ENCODE data around the gene MLLT10.

The MLLT10 gene

DNA sequence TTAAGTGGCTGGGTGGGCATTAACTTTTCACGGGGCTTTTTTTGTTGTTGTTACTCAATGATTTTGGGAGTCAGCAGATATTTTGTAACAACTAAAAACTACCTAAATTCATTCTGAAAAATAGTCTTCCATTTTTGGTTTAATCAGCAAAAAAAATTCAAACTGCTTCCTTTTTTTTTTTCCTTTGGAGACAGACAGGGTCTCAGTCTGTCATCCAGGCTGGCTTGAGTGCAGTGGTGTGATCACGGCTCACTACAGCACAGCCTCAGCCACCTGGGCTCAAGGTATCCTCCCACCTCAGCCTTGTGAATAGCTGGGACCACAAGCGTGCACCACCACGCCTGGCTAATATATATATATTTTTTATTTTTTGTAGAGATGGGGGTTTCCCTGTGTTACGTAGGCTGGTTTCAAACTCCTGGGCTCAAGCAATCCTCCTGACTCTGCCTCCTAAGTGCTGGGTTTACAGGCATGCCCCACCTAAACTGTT is 45.0 kb upstream of the MLLT10 start:
- H4K20me1 ChIP-seq (ENCODE audit: insufficient read depth, low read length) = 0 out of 2 replicates have a peak, but pooled peaks cover 4% of the 10 kb centered on the region
- H3K4me2 ChIP-seq (ENCODE audit: insufficient read depth, low read length) = no peak overlapping the region
- no peak overlapping the region for H2AFZ ChIP-seq (ENCODE audit: low read depth, low read length)
- H3K9me3 ChIP-seq (ENCODE audit: insufficient read depth, low read length, severe bottlenecking) = no peaks in the 10 kb centered on the region
- H3K27ac ChIP-seq (ENCODE audit: low read length) = no peak overlapping the region
- ATAC-seq (ENCODE audit: insufficient read depth, low read depth) (no peak), DNase-seq (no peak)
- no peaks in the 10 kb centered on the region for H3K79me2 ChIP-seq (ENCODE audit: insufficient read depth, low read length)
- H3K9ac ChIP-seq (ENCODE audit: low read depth, low read length) = no peak overlapping the region
- no peak for TF ChIP-seq CTCF (IDR thresholded peaks at IDR 0.05; ENCODE audit: borderline replicate concordance, extremely low read depth, low read length, poor library complexity, severe bottlenecking)
- no peak for TF ChIP-seq EZH2 (IDR thresholded peaks at IDR 0.05; ENCODE audit: borderline replicate concordance, low read depth, low read length, severe bottlenecking)
- no peaks in the 10 kb centered on the region for H3K36me3 ChIP-seq (ENCODE audit: insufficient read depth, low read length)
- peaks cover 2% of the 10 kb centered on the region for H3K4me1 ChIP-seq (ENCODE audit: insufficient read depth, low read length)
- no peak overlapping the region for H3K4me3 ChIP-seq (ENCODE audit: low read depth in 1 of 2, low read length in 2 of 2)
- H3K27me3 ChIP-seq (ENCODE audit: insufficient read depth, low read length, poor library complexity) = peaks cover 15% of the 10 kb centered on the region

- ATAC-seq (ENCODE audit: insufficient read depth, low read depth) (no peak), DNase-seq (no peak)
- Histone ChIP-seq H3K4me1 (ENCODE audit: insufficient read depth, low read length) (peaks cover 13% of the 10 kb centered on the region), H2AFZ (ENCODE audit: low read depth, low read length) (no peak overlapping the region), H3K36me3 (ENCODE audit: insufficient read depth, low read length) (no peaks in the 10 kb centered on the region), H3K79me2 (ENCODE audit: insufficient read depth, low read length) (no peaks in the 10 kb centered on the region), H4K20me1 (ENCODE audit: insufficient read depth, low read length) (0 out of 2 replicates have a peak, but pooled peaks cover 5% of the 10 kb centered on the region), H3K27ac (ENCODE audit: low read length) (no peak overlapping the region), H3K27me3 (ENCODE audit: insufficient read depth, low read length, poor library complexity) (peaks cover 27% of the 10 kb centered on the region), H3K4me2 (ENCODE audit: insufficient read depth, low read length) (no peak overlapping the region), H3K4me3 (ENCODE audit: low read depth in 1 of 2, low read length in 2 of 2) (no peak overlapping the region), H3K9me3 (ENCODE audit: insufficient read depth, low read length, severe bottlenecking) (no peaks in the 10 kb centered on the region), H3K9ac (ENCODE audit: low read depth, low read length) (no peak overlapping the region)
- TF ChIP-seq CTCF (IDR thresholded peaks at IDR 0.05; ENCODE audit: borderline replicate concordance, extremely low read depth, low read length, poor library complexity, severe bottlenecking) = no peak
- no peak for TF ChIP-seq EZH2 (IDR thresholded peaks at IDR 0.05; ENCODE audit: borderline replicate concordance, low read depth, low read length, severe bottlenecking)
Measured at GRCh38 chr10:21490028-21490710, 43.9 kb upstream of the MLLT10 start.

GRCh38 chr10:21490711-21491105 is 43.3 kb upstream of the MLLT10 start:
- H4K20me1 ChIP-seq (ENCODE audit: insufficient read depth, low read length) = 0 out of 2 replicates have a peak, but pooled peaks cover 5% of the 10 kb centered on the region
- H3K4me3 ChIP-seq (ENCODE audit: low read depth in 1 of 2, low read length in 2 of 2) = no peak overlapping the region
- H2AFZ ChIP-seq (ENCODE audit: low read depth, low read length) = no peak overlapping the region
- H3K36me3 ChIP-seq (ENCODE audit: insufficient read depth, low read length) = no peaks in the 10 kb centered on the region
- H3K4me2 ChIP-seq (ENCODE audit: insufficient read depth, low read length) = no peak overlapping the region
- peaks cover 18% of the 10 kb centered on the region for H3K4me1 ChIP-seq (ENCODE audit: insufficient read depth, low read length)
- H3K9ac ChIP-seq (ENCODE audit: low read depth, low read length) = no peak overlapping the region
- ATAC-seq (ENCODE audit: insufficient read depth, low read depth) = no peak
- H3K9me3 ChIP-seq (ENCODE audit: insufficient read depth, low read length, severe bottlenecking) = no peaks in the 10 kb centered on the region
- no peaks in the 10 kb centered on the region for H3K79me2 ChIP-seq (ENCODE audit: insufficient read depth, low read length)
- no peak overlapping the region for H3K27ac ChIP-seq (ENCODE audit: low read length)
- peaks cover 32% of the 10 kb centered on the region for H3K27me3 ChIP-seq (ENCODE audit: insufficient read depth, low read length, poor library complexity)
- DNase-seq = no peak
- TF ChIP-seq EZH2 (IDR thresholded peaks at IDR 0.05; ENCODE audit: borderline replicate concordance, low read depth, low read length, severe bottlenecking) = no peak
- TF ChIP-seq CTCF (IDR thresholded peaks at IDR 0.05; ENCODE audit: borderline replicate concordance, extremely low read depth, low read length, poor library complexity, severe bottlenecking) = no peak

Data from DND-41 (cell line).